Gastrocnemius medialis (tissue), 4 donors: ENCODE data around the gene ZC3H18.

Experiments used
- POLR2A ChIP-seq, 2 donors: fragments of 450-650 bp; IDR thresholded peaks; one replicate each; pipeline ENCODE4 v1.6.1; 2017; ENCODE audit warnings: antibody characterized with exemption in 2 of 2, mild to moderate bottlenecking in 2 of 2, moderate library complexity in 2 of 2
- TF ChIP-seq, protein P1 (sequence below), 5 experiments: fragments of 450-650 bp in 3 of 5; fragments of 200-600 bp in 2 of 5; sonication (generic) in 2 of 5; IDR thresholded peaks in 4 of 5; conservative IDR thresholded peaks in 1 of 5; 1 replicate in 4 of 5; 2 replicates in 1 of 5; pipeline ENCODE4 v1.5.1; 2016 to 2019; ENCODE audit warnings: antibody characterized with exemption in 5 of 5, mild to moderate bottlenecking in 3 of 5, moderate library complexity in 3 of 5

GRCh38 chr16:88582912-88583575, 12.8 kb downstream of the ZC3H18 start:
- TF ChIP-seq, protein P1, sequence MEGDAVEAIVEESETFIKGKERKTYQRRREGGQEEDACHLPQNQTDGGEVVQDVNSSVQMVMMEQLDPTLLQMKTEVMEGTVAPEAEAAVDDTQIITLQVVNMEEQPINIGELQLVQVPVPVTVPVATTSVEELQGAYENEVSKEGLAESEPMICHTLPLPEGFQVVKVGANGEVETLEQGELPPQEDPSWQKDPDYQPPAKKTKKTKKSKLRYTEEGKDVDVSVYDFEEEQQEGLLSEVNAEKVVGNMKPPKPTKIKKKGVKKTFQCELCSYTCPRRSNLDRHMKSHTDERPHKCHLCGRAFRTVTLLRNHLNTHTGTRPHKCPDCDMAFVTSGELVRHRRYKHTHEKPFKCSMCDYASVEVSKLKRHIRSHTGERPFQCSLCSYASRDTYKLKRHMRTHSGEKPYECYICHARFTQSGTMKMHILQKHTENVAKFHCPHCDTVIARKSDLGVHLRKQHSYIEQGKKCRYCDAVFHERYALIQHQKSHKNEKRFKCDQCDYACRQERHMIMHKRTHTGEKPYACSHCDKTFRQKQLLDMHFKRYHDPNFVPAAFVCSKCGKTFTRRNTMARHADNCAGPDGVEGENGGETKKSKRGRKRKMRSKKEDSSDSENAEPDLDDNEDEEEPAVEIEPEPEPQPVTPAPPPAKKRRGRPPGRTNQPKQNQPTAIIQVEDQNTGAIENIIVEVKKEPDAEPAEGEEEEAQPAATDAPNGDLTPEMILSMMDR (IDR thresholded peaks at IDR 0.05 in 4 of 5, conservative IDR thresholded peaks at IDR 0.05 in 1 of 5) = no peak
- no peak for TF ChIP-seq POLR2A (IDR thresholded peaks at IDR 0.05)
